Adrenal gland (tissue), 5 donors: ENCODE data around the gene APP.

ENCODE experiments used
- POLR2A ChIP-seq, 2 donors: fragments of 450-650 bp; IDR thresholded peaks; one replicate each; pipeline ENCODE4 v1.6.1; 2017; ENCODE audit warnings: antibody characterized with exemption in 2 of 2, mild to moderate bottlenecking in 2 of 2, moderate library complexity in 1 of 2
- TF ChIP-seq, protein P1 (sequence below), 6 experiments: fragments of 450-650 bp in 4 of 6; fragments of 200-600 bp in 2 of 6; sonication (generic) in 1 of 6; IDR thresholded peaks; 1 replicate in 5 of 6; 2 replicates in 1 of 6; pipeline versions ENCODE4 v1.5.1 to v1.8.0; 2016 to 2021; ENCODE audit warnings: antibody characterized with exemption in 6 of 6, mild to moderate bottlenecking in 2 of 6, moderate library complexity in 1 of 6
- donor health status: DM: no; HTN: no; CAD: no.

DNA sequence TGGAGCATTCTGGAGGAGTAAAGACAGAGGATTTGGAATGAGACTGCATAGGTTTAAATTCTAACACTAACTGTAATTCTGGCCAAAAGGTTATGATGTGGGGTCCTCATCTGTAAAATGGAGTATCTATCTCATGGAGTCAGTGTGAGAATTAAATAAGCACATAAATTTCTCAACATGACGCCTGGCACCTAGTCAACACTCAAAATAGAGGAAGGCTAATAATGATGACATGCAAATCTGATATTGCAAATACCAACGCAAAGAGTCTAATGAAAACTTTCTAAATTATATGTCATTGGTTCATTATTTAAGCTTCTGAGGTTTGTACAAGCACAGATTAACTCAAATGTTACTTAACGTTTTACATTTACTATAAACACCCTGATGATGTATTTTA, 29.6 kb downstream of the APP start:
- TF ChIP-seq, protein P1, sequence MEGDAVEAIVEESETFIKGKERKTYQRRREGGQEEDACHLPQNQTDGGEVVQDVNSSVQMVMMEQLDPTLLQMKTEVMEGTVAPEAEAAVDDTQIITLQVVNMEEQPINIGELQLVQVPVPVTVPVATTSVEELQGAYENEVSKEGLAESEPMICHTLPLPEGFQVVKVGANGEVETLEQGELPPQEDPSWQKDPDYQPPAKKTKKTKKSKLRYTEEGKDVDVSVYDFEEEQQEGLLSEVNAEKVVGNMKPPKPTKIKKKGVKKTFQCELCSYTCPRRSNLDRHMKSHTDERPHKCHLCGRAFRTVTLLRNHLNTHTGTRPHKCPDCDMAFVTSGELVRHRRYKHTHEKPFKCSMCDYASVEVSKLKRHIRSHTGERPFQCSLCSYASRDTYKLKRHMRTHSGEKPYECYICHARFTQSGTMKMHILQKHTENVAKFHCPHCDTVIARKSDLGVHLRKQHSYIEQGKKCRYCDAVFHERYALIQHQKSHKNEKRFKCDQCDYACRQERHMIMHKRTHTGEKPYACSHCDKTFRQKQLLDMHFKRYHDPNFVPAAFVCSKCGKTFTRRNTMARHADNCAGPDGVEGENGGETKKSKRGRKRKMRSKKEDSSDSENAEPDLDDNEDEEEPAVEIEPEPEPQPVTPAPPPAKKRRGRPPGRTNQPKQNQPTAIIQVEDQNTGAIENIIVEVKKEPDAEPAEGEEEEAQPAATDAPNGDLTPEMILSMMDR (IDR thresholded peaks at IDR 0.05): no peak
- TF ChIP-seq POLR2A (IDR thresholded peaks at IDR 0.05): no peak
